K562 (cell line): ENCODE results near the gene CTBS. TPM values are rescaled to one million over a fixed set of nuclear protein-coding genes. Genes with fewer than 3 reads are reported as not detected.
A peak's percentile ranks its signal among the peaks of the same experiment; 100 is the strongest.

Source experiments
- CHD1 ChIP-seq: fragments of 200-600 bp; sonication (generic); IDR thresholded peaks from one replicate; pipeline ENCODE4 v1.6.1; 2012; ENCODE audit warnings: mild to moderate bottlenecking, moderate library complexity, low read length, inconsistent platforms
- FOXA3 ChIP-seq, 2 experiments: fragments of 450-650 bp in 1 of 2; sonication (generic) in 1 of 2; formaldehyde crosslinking; IDR thresholded peaks in 1 of 2; conservative IDR thresholded peaks in 1 of 2; 2 replicates each; pipeline versions ENCODE4 v1.4.0 to v1.8.0; 2020 to 2022; ENCODE audit warnings: mild to moderate bottlenecking in 2 of 2, missing genetic modification reagents in 1 of 2
- MTA1 ChIP-seq: fragments of 450-650 bp; IDR thresholded peaks from 2 replicates; pipeline ENCODE4 v1.6.1; 2017; ENCODE audit warnings: borderline replicate concordance
- NCOA6 ChIP-seq: fragments of 450-650 bp; IDR thresholded peaks from 2 replicates; pipeline ENCODE4 v1.6.1; 2017; ENCODE audit warnings: mild to moderate bottlenecking
- SMARCA4 ChIP-seq: fragments of 450-650 bp; IDR thresholded peaks from 2 replicates; pipeline ENCODE4 v1.6.1; 2016
- ZFP36 ChIP-seq: fragments of 150-350 bp; IDR thresholded peaks from 2 replicates; pipeline ENCODE4 v1.6.1; 2018; ENCODE audit warnings: low read length, low read depth; ENCODE audit not compliant: partially characterized antibody
- ZNF174 ChIP-seq: fragments of 250-450 bp; sonication (Bioruptor Pico); IDR thresholded peaks from 2 replicates; pipeline ENCODE4 v1.4.0; 2020; ENCODE audit warnings: mild to moderate bottlenecking
- ZNF197 ChIP-seq: fragments of 200-800 bp; sonication (Bioruptor generic); IDR thresholded peaks from 2 replicates; pipeline ENCODE4 v1.6.1; 2016; ENCODE audit warnings: low read depth, missing genetic modification characterization, missing compliant biosample characterization
- polyA plus RNA-seq, 8 experiments: library from polyadenylated mRNA; depleted of rRNA in 4 of 8; stranded (reverse) in 5 of 8; unstranded in 3 of 8; fragments of >200 nt; fragmentation: Nextera tagmentation in 2 of 8; fragmentation: Illumina TruSeq in 1 of 8; extraction: Ambion mirVana in 2 of 8; extraction: Trizol in 1 of 8; gene quantifications; 2 replicates each; pipeline versions ENCODE4 v1.2.1 to v1.2.3, GENCODE V29; 2011 to 2014; ENCODE audit warnings: inconsistent platforms in 1 of 8, missing spikeins in 1 of 8
- total RNA-seq, 7 experiments: library from RNA; depleted of rRNA in 6 of 7; stranded (reverse); fragments of >200 nt in 6 of 7; fragmentation: Illumina TruSeq in 2 of 7; extraction: Trizol in 2 of 7; gene quantifications; 2 replicates each; pipeline versions ENCODE4 v1.2.1 to v1.2.3, GENCODE V29; 2011 to 2021; ENCODE audit warnings: low replicate concordance in 1 of 7
- TF ChIP-seq, protein P1 (sequence below): fragments of 450-650 bp; IDR thresholded peaks from 2 replicates; pipeline ENCODE4 v1.6.1; 2016; ENCODE audit warnings: low read depth
- TF ChIP-seq, protein P2 (sequence below): sonication (generic); formaldehyde crosslinking; IDR thresholded peaks from 2 replicates; pipeline ENCODE4 v1.8.1; 2022; ENCODE audit warnings: missing genetic modification reagents
- TF ChIP-seq, protein P3 (sequence below): sonication (generic); formaldehyde crosslinking; IDR thresholded peaks from 2 replicates; pipeline ENCODE4 v1.9.0; 2022; ENCODE audit warnings: mild to moderate bottlenecking, missing genetic modification reagents
- TF ChIP-seq, protein P4 (sequence below): fragments of 450-650 bp; formaldehyde crosslinking; IDR thresholded peaks from 2 replicates; pipeline ENCODE4 v1.4.0; 2022; ENCODE audit warnings: missing genetic modification characterization
- TF ChIP-seq, protein P5 (sequence below): fragments of 450-650 bp; IDR thresholded peaks from 2 replicates; pipeline ENCODE4 v1.6.1; 2017; ENCODE audit warnings: mild to moderate bottlenecking, moderate library complexity

The CTBS gene
- total and polyA plus RNA-seq, 9 of the 15 experiments (the other 6 are each of a cell fraction or from before 2014, with no cell fraction given): 3.0 to 19.8 (median 9.9) TPM

DNA sequence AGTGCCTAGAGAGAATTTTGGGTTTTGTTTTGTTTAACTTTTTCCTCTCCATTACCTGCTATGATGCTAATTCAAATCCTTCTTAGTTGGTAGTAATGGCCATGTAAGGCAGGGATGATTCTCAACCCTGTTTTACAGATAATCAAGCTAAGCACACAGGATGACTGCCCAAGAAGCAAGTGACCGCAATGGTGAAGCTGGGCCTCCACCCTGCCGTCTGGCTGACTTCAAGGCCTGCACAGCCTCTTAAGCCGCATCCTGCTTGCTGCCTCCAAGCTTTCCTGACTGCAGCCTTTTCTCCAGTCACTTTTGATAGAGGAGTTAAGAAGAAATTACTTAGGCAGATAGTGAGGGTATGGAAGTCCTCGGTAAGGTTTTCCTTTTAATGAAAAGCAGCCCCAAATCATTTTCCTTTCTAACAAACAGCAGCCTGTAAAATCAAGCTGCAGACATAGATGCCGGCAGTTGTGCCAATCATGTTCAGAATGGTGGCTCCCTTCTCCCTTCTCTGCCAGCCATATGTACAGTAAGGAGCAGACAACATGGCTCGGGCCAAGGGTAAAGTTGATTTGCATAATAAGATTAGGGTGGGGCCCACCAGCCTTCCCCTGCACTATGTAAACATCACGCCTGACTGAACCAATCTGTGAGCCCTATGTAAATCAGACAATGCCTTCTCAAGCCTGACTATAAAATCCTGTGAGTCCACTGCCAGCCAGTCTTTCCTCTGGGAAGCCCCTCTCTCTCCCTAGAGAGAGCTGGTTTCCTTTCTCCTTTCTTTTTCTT lies 8.8 kb upstream of the CTBS start (continued):
- TF ChIP-seq, protein P1, sequence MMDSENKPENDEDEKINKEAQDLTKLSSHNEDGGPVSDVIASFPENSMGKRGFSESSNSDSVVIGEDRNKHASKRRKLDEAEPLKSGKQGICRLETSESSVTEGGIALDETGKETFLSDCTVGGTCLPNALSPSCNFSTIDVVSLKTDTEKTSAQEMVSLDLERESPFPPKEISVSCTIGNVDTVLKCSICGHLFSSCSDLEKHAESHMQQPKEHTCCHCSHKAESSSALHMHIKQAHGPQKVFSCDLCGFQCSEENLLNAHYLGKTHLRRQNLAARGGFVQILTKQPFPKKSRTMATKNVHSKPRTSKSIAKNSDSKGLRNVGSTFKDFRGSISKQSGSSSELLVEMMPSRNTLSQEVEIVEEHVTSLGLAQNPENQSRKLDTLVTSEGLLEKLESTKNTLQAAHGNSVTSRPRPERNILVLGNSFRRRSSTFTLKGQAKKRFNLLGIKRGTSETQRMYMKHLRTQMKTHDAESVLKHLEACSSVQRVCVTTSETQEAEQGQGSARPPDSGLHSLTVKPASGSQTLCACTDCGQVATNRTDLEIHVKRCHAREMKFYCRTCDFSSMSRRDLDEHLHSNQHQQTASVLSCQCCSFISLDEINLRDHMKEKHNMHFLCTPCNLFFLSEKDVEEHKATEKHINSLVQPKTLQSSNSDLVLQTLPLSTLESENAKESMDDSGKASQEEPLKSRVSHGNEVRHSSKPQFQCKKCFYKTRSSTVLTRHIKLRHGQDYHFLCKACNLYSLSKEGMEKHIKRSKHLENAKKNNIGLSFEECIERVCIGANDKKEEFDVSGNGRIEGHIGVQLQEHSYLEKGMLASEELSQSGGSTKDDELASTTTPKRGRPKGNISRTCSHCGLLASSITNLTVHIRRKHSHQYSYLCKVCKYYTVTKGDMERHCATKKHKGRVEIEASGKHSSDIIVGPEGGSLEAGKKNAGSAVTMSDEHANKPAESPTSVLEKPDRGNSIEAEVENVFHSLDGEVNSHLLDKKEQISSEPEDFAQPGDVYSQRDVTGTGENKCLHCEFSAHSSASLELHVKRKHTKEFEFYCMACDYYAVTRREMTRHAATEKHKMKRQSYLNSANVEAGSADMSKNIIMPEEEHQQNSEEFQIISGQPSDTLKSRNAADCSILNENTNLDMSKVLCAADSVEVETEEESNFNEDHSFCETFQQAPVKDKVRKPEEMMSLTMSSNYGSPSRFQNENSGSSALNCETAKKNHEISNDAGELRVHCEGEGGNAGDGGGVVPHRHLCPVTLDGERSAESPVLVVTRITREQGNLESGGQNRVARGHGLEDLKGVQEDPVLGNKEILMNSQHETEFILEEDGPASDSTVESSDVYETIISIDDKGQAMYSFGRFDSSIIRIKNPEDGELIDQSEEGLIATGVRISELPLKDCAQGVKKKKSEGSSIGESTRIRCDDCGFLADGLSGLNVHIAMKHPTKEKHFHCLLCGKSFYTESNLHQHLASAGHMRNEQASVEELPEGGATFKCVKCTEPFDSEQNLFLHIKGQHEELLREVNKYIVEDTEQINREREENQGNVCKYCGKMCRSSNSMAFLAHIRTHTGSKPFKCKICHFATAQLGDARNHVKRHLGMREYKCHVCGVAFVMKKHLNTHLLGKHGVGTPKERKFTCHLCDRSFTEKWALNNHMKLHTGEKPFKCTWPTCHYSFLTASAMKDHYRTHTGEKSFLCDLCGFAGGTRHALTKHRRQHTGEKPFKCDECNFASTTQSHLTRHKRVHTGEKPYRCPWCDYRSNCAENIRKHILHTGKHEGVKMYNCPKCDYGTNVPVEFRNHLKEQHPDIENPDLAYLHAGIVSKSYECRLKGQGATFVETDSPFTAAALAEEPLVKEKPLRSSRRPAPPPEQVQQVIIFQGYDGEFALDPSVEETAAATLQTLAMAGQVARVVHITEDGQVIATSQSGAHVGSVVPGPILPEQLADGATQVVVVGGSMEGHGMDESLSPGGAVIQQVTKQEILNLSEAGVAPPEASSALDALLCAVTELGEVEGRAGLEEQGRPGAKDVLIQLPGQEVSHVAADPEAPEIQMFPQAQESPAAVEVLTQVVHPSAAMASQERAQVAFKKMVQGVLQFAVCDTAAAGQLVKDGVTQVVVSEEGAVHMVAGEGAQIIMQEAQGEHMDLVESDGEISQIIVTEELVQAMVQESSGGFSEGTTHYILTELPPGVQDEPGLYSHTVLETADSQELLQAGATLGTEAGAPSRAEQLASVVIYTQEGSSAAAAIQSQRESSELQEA: no peak
- no peak for TF ChIP-seq SMARCA4
- peak; percentile 95 to 98 for TF ChIP-seq FOXA3 (CRISPR knock-in tag; conservative IDR thresholded peaks at IDR 0.05 in 1 of 2, IDR thresholded peaks at IDR 0.05 in 1 of 2)
- TF ChIP-seq, protein P2, sequence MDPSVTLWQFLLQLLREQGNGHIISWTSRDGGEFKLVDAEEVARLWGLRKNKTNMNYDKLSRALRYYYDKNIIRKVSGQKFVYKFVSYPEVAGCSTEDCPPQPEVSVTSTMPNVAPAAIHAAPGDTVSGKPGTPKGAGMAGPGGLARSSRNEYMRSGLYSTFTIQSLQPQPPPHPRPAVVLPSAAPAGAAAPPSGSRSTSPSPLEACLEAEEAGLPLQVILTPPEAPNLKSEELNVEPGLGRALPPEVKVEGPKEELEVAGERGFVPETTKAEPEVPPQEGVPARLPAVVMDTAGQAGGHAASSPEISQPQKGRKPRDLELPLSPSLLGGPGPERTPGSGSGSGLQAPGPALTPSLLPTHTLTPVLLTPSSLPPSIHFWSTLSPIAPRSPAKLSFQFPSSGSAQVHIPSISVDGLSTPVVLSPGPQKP (CRISPR knock-in tag): no peak
- TF ChIP-seq NCOA6: no peak
- TF ChIP-seq, protein P3, sequence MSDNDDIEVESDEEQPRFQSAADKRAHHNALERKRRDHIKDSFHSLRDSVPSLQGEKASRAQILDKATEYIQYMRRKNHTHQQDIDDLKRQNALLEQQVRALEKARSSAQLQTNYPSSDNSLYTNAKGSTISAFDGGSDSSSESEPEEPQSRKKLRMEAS: peak; percentile 52; the same call in 1 of the 2 replicates
- no peak for TF ChIP-seq ZNF174 (CRISPR knock-in tag)
- no peak for TF ChIP-seq MTA1
- no peak for TF ChIP-seq CHD1
- no peak for TF ChIP-seq ZFP36
- TF ChIP-seq, protein P4, sequence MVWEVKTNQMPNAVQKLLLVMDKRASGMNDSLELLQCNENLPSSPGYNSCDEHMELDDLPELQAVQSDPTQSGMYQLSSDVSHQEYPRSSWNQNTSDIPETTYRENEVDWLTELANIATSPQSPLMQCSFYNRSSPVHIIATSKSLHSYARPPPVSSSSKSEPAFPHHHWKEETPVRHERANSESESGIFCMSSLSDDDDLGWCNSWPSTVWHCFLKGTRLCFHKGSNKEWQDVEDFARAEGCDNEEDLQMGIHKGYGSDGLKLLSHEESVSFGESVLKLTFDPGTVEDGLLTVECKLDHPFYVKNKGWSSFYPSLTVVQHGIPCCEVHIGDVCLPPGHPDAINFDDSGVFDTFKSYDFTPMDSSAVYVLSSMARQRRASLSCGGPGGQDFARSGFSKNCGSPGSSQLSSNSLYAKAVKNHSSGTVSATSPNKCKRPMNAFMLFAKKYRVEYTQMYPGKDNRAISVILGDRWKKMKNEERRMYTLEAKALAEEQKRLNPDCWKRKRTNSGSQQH (CRISPR knock-in tag): no peak
- TF ChIP-seq, protein P5, sequence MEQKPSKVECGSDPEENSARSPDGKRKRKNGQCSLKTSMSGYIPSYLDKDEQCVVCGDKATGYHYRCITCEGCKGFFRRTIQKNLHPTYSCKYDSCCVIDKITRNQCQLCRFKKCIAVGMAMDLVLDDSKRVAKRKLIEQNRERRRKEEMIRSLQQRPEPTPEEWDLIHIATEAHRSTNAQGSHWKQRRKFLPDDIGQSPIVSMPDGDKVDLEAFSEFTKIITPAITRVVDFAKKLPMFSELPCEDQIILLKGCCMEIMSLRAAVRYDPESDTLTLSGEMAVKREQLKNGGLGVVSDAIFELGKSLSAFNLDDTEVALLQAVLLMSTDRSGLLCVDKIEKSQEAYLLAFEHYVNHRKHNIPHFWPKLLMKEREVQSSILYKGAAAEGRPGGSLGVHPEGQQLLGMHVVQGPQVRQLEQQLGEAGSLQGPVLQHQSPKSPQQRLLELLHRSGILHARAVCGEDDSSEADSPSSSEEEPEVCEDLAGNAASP: no peak
- no peak for TF ChIP-seq ZNF197 (CRISPR knock-in tag)
